CD14-positive monocyte (primary cell): ENCODE data around the gene GSKIP. TPM values are rescaled to one million over a fixed set of nuclear protein-coding genes. Genes with fewer than 3 reads are reported as not detected.

Experiments used
- DNase-seq, 3 donors: peaks; one replicate each; pipeline ENCODE4 v3.0.0-alpha.2; 2011 to 2022
- H2AFZ ChIP-seq: 2 replicates; pipeline ENCODE4 v1.6.0; 2012; ENCODE audit warnings: mild to moderate bottlenecking, low read depth, low read length, inconsistent platforms; ENCODE audit not compliant: insufficient read depth, poor library complexity, severe bottlenecking
- H3K27ac ChIP-seq, 2 donors: 1 replicate in 1 of 2; 2 replicates in 1 of 2; pipeline ENCODE4 v1.5.1; 2012 to 2013; ENCODE audit warnings: low read length in 2 of 2, control low read depth in 1 of 2, inconsistent platforms in 1 of 2, low read depth in 1 of 2, mild to moderate bottlenecking in 1 of 2
- H3K27me3 ChIP-seq, 2 donors: one replicate each; pipeline versions ENCODE4 v1.6.0 to v1.6.1; 2011 to 2013; ENCODE audit warnings: low read length in 2 of 2; ENCODE audit not compliant: control insufficient read depth in 2 of 2, insufficient read depth in 2 of 2
- H3K36me3 ChIP-seq, 2 donors: replicated peaks in 1 of 2; 1 replicate in 1 of 2; 2 replicates in 1 of 2; pipeline versions ENCODE4 v1.5.1 to v1.6.1; 2012 to 2013; ENCODE audit warnings: low read length in 2 of 2, control low read depth in 1 of 2, inconsistent platforms in 1 of 2, mild to moderate bottlenecking in 1 of 2; ENCODE audit not compliant: insufficient read depth in 2 of 2, control insufficient read depth in 1 of 2
- H3K4me1 ChIP-seq, 2 donors: 1 replicate in 1 of 2; 2 replicates in 1 of 2; pipeline versions ENCODE4 v1.5.1 to v1.6.1; 2012 to 2013; ENCODE audit warnings: low read length in 2 of 2, control low read depth in 1 of 2, inconsistent platforms in 1 of 2, mild to moderate bottlenecking in 1 of 2, moderate library complexity in 1 of 2; ENCODE audit not compliant: insufficient read depth in 2 of 2, control insufficient read depth in 1 of 2
- H3K4me2 ChIP-seq: replicated peaks from 2 replicates; pipeline ENCODE3; 2012; ENCODE audit warnings: low read length, moderate library complexity, mild to moderate bottlenecking; ENCODE audit not compliant: poor library complexity, severe bottlenecking; ENCODE audit errors: extremely low read depth
- H3K4me3 ChIP-seq, 3 experiments: fragments of 200-600 bp in 1 of 3; sonication (generic) in 1 of 3; replicated peaks in 1 of 3; 1 replicate in 2 of 3; 2 replicates in 1 of 3; pipeline ENCODE4 v1.5.1; 2011 to 2013; ENCODE audit warnings: low read length in 3 of 3, mild to moderate bottlenecking in 3 of 3, control low read depth in 2 of 3, low read depth in 2 of 3, inconsistent platforms in 1 of 3, moderate library complexity in 1 of 3
- H3K79me2 ChIP-seq: 2 replicates; pipeline ENCODE4 v1.6.0; 2012; ENCODE audit warnings: mild to moderate bottlenecking, control low read depth, inconsistent platforms, low read length, moderate library complexity; ENCODE audit not compliant: insufficient read depth
- H3K9ac ChIP-seq: 2 replicates; pipeline ENCODE4 v1.6.0; 2017; ENCODE audit warnings: low read length, mild to moderate bottlenecking; ENCODE audit not compliant: insufficient read depth, poor library complexity, severe bottlenecking
- H3K9me3 ChIP-seq, 2 donors: replicated peaks in 1 of 2; 1 replicate in 1 of 2; 2 replicates in 1 of 2; pipeline versions ENCODE4 v1.5.1 to v1.6.1; 2012 to 2013; ENCODE audit warnings: low read length in 2 of 2, control low read depth in 1 of 2; ENCODE audit not compliant: control insufficient read depth in 1 of 2, insufficient read depth in 1 of 2
- H4K20me1 ChIP-seq: 2 replicates; pipeline ENCODE4 v1.6.0; 2012; ENCODE audit warnings: mild to moderate bottlenecking, low read length, control low read depth, moderate library complexity; ENCODE audit not compliant: insufficient read depth
- H3K27ac Mint-ChIP-seq, 7 donors: one replicate each; pipeline ENCODE4 v1.8.0; 2020; ENCODE audit warnings: mild to moderate bottlenecking in 7 of 7, mixed read lengths in 7 of 7, moderate library complexity in 6 of 7, inconsistent platforms in 2 of 7
- H3K27me3 Mint-ChIP-seq, 3 donors: one replicate each; pipeline ENCODE4 v1.8.0; 2021 to 2022; ENCODE audit warnings: low read depth in 3 of 3, mild to moderate bottlenecking in 3 of 3, mixed read lengths in 3 of 3, moderate library complexity in 3 of 3, inconsistent platforms in 1 of 3
- H3K36me3 Mint-ChIP-seq, 2 donors: one replicate each; pipeline ENCODE4 v1.8.0; 2020; ENCODE audit warnings: mixed read lengths in 2 of 2, inconsistent platforms in 1 of 2, mild to moderate bottlenecking in 1 of 2
- H3K4me1 Mint-ChIP-seq: one replicate; pipeline ENCODE4 v1.8.0; 2020; ENCODE audit warnings: mild to moderate bottlenecking, mixed read lengths
- H3K4me3 Mint-ChIP-seq, 2 donors: one replicate each; pipeline ENCODE4 v1.8.0; 2020; ENCODE audit warnings: mild to moderate bottlenecking in 2 of 2, mixed read lengths in 2 of 2, moderate library complexity in 1 of 2
- H3K9me3 Mint-ChIP-seq, 7 donors: one replicate each; pipeline ENCODE4 v1.8.0; 2020 to 2022; ENCODE audit warnings: mixed read lengths in 7 of 7, mild to moderate bottlenecking in 6 of 7, moderate library complexity in 6 of 7, inconsistent platforms in 2 of 7
- WGBS: methylation state at CpG from one replicate; pipeline ENCODE4 v1.1.5; 2013; ENCODE audit warnings: missing lambda C conversion rate; ENCODE audit not compliant: insufficient coverage; 5-methylcytosine and 5-hydroxymethylcytosine counted together
- intact Hi-C, 2 donors: fragments of 100-400 bp; cut with micrococcal nuclease; formaldehyde crosslinking; loops; one replicate each; pipeline versions ENCODE4 v1.15.0 to v1.15.1; 2023
- polyA plus RNA-seq, 3 donors: library from polyadenylated mRNA; depleted of rRNA in 1 of 3; unstranded in 2 of 3; stranded (reverse) in 1 of 3; fragments of 300-500 nt in 2 of 3; fragments of >200 nt in 1 of 3; fragmentation: Illumina TruSeq in 2 of 3; gene quantifications; 1 replicate in 2 of 3; 2 replicates in 1 of 3; pipeline ENCODE4 v1.2.3, GENCODE V29; 2012 to 2021
- TF ChIP-seq, protein P1 (sequence below): fragments of 200-600 bp; IDR thresholded peaks from one replicate; pipeline ENCODE4 v1.8.0; 2022; ENCODE audit warnings: antibody characterized with exemption, mild to moderate bottlenecking

The GSKIP gene
- polyA plus RNA-seq, 3 donors: 3.1 to 24.7 (median 20.7) TPM

DNA sequence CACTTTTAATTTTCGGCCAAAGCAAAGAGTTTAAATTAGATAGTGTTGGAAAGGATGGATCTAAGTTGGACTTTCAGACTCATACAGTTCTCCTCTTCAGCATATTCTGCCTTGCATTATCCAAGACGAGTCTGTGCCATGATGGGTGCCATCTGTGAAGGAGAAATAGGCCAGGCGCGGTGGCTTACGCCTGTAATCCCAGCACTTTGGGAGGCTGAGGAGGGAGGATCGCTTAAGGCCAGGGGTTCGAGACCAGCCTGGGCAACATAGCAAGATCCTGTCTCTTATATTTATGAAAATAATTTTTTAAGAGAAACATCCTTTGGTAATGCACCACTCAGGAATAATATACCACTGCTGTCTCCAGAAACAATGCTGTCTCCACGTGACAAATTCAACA is 35.1 kb downstream of the GSKIP start:
- intact Hi-C loops: no loop called here
- no peak overlapping the region for H3K27ac ChIP-seq
- no peaks in the 10 kb centered on the region for H3K9me3 ChIP-seq
- peaks cover under 1 to 3% of the 10 kb centered on the region in 2 donors for H3K27me3 ChIP-seq
- DNase-seq: no peak
- H3K4me2 ChIP-seq: no peak overlapping the region
- H3K9me3 Mint-ChIP-seq: no peaks in the 10 kb centered on the region
- H3K4me1 Mint-ChIP-seq: no peaks in the 10 kb centered on the region
- WGBS: 94% methylated on average over 3 of the region's 8 CpGs
- H3K27me3 Mint-ChIP-seq: peaks cover 10 to 16% (median 10%) of the 10 kb centered on the region in 3 donors
- no peak overlapping the region for H3K9ac ChIP-seq
- H3K79me2 ChIP-seq: no peaks in the 10 kb centered on the region
- H2AFZ ChIP-seq: no peak overlapping the region
- H3K4me3 Mint-ChIP-seq: no peak overlapping the region
- no peaks in the 10 kb centered on the region for H3K36me3 Mint-ChIP-seq
- H3K36me3 ChIP-seq: no peaks in the 10 kb centered on the region
- no peak overlapping the region for H3K4me3 ChIP-seq
- no peaks in the 10 kb centered on the region for H4K20me1 ChIP-seq
- peak overlapping the region in 1 of 7 donors; percentile 56 for H3K27ac Mint-ChIP-seq
- no peaks in the 10 kb centered on the region for H3K4me1 ChIP-seq
- TF ChIP-seq, protein P1, sequence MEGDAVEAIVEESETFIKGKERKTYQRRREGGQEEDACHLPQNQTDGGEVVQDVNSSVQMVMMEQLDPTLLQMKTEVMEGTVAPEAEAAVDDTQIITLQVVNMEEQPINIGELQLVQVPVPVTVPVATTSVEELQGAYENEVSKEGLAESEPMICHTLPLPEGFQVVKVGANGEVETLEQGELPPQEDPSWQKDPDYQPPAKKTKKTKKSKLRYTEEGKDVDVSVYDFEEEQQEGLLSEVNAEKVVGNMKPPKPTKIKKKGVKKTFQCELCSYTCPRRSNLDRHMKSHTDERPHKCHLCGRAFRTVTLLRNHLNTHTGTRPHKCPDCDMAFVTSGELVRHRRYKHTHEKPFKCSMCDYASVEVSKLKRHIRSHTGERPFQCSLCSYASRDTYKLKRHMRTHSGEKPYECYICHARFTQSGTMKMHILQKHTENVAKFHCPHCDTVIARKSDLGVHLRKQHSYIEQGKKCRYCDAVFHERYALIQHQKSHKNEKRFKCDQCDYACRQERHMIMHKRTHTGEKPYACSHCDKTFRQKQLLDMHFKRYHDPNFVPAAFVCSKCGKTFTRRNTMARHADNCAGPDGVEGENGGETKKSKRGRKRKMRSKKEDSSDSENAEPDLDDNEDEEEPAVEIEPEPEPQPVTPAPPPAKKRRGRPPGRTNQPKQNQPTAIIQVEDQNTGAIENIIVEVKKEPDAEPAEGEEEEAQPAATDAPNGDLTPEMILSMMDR: no peak

DNA sequence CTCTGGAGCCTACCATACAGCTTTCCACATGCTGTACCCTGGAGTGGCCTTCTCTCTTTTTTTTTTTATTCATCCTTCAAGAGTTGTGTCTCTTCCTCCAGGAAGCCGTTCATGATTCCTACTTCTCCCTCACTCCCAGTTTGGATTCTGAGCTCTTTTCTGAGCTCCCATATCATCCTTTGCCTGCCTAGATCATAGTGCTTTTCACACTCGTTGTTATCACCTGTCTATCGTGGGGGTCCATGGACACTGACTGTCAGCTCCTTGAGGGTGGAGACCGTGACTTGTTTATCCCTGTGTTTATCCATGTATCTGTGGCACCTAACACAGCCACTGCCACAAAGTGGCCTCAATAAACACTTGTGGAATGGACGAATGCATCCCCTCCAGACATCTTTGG is 35.6 kb downstream of the GSKIP start:
- Histone ChIP-seq H3K4me1 (no peaks in the 10 kb centered on the region), H2AFZ (no peak overlapping the region), H3K4me2 (no peak overlapping the region), H3K9ac (no peak overlapping the region), H4K20me1 (no peaks in the 10 kb centered on the region), H3K36me3 (no peaks in the 10 kb centered on the region), H3K27me3 (peaks cover 0 to 2% of the 10 kb centered on the region in 2 donors), H3K4me3 (no peak overlapping the region), H3K9me3 (no peaks in the 10 kb centered on the region), H3K27ac (no peak overlapping the region), H3K79me2 (no peaks in the 10 kb centered on the region)
- intact Hi-C loops: no loop called here
- no peak for DNase-seq
- Mint-ChIP-seq H3K4me3 (no peak overlapping the region), H3K36me3 (no peaks in the 10 kb centered on the region), H3K27ac (no peak overlapping the region), H3K4me1 (no peaks in the 10 kb centered on the region), H3K9me3 (no peaks in the 10 kb centered on the region), H3K27me3 (peaks cover 5 to 11% (median 10%) of the 10 kb centered on the region in 3 donors)
- TF ChIP-seq, protein P1: no peak
- 90% methylated on average over 5 of the region's 5 CpGs for WGBS
